PFSK-1 (cell line): ENCODE measurements around the gene ITGAE.

Experiments used
- FOXP2 ChIP-seq: optimal IDR thresholded peaks from 2 replicates; pipeline ENCODE3; 2011; ENCODE audit warnings: borderline replicate concordance, control low read depth, inconsistent platforms; ENCODE audit not compliant: insufficient read depth; ENCODE audit errors: extremely low read length, extremely low read depth
- POLR2AphosphoS5 ChIP-seq: IDR thresholded peaks from 2 replicates; pipeline ENCODE4 v1.6.1; 2012; ENCODE audit warnings: low read depth, mild to moderate bottlenecking, control low read depth, low read length, moderate library complexity
- REST ChIP-seq, 2 experiments: IDR thresholded peaks; 2 replicates each; pipeline versions ENCODE4 v1.6.1 to v1.8.0; 2011 to 2012; ENCODE audit warnings: low read depth in 2 of 2, low read length in 2 of 2, control low read depth in 1 of 2, inconsistent platforms in 1 of 2, mild to moderate bottlenecking in 1 of 2, moderate library complexity in 1 of 2; ENCODE audit not compliant: insufficient read depth in 1 of 2
- SIN3A ChIP-seq: IDR thresholded peaks from 2 replicates; pipeline ENCODE4 v1.6.1; 2012; ENCODE audit warnings: mild to moderate bottlenecking, low read length, moderate library complexity, borderline replicate concordance; ENCODE audit not compliant: insufficient read depth
- TAF1 ChIP-seq: IDR thresholded peaks from 2 replicates; pipeline ENCODE4 v1.6.1; 2012; ENCODE audit warnings: low read length, control low read depth, borderline replicate concordance; ENCODE audit not compliant: insufficient read depth

The ITGAE gene

DNA sequence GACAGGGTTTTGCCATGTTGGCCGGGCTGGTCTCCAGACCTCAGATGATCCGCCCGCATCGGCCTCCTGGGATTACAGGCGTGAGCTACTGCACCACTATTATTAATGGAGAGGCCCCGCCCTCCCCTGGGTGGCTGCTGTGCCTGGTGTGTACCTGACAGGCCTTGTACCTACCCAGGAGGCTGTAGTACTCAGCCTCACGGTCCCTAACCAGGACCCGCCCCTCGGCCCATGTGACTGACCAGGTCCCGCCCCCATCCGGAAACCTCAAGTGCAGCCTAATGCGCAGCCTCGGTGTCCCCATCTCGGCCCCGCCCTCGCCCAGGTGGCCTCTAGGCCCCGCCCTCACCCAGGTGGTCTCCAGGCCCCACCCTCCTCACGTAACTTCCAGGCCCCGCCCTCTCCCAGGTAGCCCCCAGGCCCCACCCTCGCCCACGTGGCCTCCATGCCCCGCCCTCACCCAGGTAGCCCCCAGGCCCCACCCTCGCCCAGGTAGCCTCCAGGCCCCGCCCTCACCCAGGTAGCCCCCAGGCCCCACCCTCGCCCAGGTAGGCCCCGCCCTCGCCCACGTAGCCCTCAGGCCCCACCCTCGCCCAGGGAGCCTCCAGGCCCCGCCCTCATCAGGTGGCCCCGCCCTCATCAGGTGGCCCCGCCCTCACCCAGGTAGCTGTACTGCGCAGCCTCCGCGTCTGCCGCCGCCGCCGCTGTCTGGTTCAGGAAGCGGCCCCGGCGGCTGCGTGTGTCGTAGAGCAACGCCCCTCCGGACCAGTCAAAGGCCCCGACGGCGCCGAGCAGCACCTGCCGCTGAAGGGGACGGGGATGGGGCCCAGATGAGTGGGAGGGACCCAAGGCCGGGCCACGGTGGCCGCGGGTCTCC lies 46.3 kb downstream of the ITGAE start:
- no peak for TF ChIP-seq POLR2AphosphoS5
- TF ChIP-seq REST (IDR thresholded peaks at IDR 0.05; ENCODE audit: insufficient read depth in 1 of 2, low read depth in 2 of 2, low read length in 2 of 2): no peak
- no peak for TF ChIP-seq FOXP2
- no peak for TF ChIP-seq TAF1
- TF ChIP-seq SIN3A: no peak

- no peak for TF ChIP-seq FOXP2
- no peak for TF ChIP-seq TAF1
- no peak for TF ChIP-seq POLR2AphosphoS5
- no peak for TF ChIP-seq SIN3A
- TF ChIP-seq REST (IDR thresholded peaks at IDR 0.05; ENCODE audit: insufficient read depth in 1 of 2, low read depth in 2 of 2, low read length in 2 of 2): no peak
Measured at GRCh38 chr17:3754066-3754457, 46.9 kb downstream of the ITGAE start.

GRCh38 chr17:3753624-3754023 lies 47.4 kb downstream of the ITGAE start:
- TF ChIP-seq REST (IDR thresholded peaks at IDR 0.05; ENCODE audit: insufficient read depth in 1 of 2, low read depth in 2 of 2, low read length in 2 of 2): no peak

DNA sequence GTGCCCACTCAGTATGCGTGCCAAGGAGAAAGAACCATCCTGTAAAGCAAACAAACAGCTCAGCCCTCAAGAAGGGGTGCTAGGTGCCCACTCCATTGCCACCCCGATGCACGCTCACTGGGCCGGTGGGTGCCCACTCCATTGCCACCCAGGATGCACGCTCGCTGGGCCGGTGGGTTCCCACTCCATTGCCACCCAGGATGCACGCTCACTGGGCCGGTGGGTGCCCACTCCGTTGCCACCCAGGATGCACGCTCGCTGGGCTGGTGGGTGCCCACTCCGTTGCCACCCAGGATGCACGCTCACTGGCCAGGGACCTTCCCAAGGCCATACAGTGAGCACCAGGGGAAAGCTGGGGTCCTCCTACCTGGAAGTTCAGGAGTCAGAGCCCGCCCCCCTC lies 49.2 kb downstream of the ITGAE start:
- TF ChIP-seq TAF1: no peak
- no peak for TF ChIP-seq POLR2AphosphoS5
- no peak for TF ChIP-seq REST (IDR thresholded peaks at IDR 0.05; ENCODE audit: insufficient read depth in 1 of 2, low read depth in 2 of 2, low read length in 2 of 2)
- TF ChIP-seq FOXP2: no peak
- no peak for TF ChIP-seq SIN3A

GRCh38 chr17:3750926-3751325 lies 50.1 kb downstream of the ITGAE start:
- TF ChIP-seq TAF1 (no peak), POLR2AphosphoS5 (no peak), REST (IDR thresholded peaks at IDR 0.05; ENCODE audit: insufficient read depth in 1 of 2, low read depth in 2 of 2, low read length in 2 of 2) (no peak)
